ENCODE data around the gene IL3RA.

The IL3RA gene

DNA sequence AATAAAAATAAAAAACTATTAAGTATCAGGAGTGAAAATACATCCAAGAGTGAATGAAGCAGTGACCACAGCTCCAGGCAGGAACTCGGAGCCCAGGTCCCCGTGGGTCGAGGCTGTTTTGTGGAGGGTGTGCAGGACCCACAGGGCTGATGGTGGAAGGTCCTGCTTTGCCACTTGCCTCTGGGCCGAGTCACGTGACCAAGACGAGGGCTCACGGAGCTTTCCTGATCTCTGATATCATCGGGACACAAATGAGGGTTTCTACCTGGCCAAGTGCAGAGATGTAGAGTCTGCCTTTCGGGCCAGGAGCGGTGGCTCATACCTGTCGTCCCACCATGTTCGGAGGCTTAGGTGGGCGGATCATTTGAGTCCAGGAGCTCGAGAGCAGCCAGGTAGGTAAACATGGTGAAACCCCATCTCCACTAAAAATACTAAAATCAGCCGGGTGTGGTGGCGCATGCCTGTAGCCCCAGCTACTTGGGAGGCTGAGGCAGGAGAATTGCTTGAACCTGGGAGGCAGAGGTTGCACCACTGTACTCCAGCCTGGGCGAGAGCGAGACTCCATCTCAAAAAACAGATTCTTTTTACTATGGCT, 48.2 kb downstream of the IL3RA start:
- DNase-seq (ENCODE audit: low read depth): no peak

DNA sequence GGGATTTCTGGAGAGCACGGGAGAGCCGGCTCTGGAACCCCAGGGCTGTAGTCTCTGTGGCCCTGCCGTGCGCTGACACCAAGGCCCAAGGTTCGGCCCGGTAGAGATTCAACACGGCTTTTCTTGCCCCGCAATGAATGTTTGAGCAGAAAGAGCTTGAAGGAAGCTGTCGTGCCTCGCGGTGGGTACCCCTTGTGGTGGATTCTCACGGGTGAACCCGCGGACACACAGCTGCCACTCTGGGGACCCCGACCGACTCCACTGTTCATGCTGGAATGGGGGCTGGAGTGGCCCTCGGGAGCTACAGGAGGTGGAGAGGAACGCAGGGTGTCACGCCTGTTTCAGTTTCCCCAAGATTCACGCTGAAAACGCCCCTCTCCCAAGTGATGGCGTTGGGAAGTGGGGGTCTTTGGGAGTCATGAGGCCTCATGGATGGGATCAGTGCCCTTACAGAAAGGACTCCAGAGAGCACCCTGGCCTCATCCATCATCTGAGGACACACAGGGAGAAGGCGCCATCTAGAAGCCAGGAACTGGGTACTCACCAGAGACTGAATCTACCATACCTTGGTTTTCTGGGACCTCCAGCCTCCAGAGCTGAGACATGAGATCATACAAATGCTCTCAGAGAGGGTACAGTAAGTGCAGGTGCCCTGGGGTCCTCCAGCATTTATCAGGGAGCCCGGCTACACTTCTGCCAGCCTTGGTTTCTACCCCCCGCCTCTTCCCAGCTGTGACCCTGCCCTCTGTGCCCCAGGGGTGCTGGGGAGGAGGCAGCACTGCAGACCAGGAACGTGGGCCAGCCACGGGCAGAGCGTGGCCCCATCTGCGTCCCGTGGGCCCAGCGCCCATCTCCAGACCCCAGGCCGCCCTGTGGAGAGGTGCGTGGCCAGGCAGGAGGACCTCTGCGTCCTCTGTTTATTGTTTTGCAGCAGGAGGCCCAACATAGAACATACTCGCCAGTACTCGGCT, 49.0 kb downstream of the IL3RA start:
- DNase-seq (ENCODE audit: low read depth): no peak

DNA sequence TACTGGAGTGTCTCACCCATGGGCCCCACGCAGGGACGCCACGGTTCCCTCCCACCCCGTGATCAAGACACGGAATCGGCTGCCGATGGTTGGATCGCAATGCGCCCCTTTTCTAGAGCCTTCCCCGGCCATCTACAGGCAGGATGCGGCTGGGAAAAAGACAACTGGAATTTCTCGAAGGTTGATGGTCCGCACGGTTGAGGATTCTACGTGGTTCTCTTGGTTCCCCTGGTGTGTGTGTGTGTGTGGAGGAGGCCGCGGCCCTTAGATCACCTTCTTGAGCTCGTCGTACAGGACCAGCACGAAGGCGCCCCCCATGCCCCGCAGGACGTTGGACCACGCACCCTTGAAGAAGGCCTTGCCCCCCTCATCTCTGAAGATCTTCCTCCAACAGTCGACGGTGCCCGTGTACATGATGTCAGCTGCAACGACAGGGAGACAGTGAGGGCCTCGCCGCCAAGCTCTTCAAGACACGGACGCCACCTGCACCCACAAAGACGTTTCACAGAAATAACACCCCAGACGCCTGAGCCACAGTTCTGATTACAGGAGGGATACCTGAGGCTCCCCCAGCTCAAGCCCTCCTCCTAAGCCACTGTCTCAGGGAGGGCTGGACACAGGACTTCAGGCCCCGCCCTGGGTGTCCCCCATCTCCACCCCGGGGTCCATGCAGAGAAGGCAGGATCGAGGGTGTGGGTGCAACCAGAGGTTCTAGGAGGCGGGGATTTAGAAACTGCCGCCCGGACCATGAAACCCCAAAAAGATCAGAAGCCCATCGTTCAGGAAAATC, 49.9 kb downstream of the IL3RA start:
- no peak for DNase-seq (ENCODE audit: low read depth)

DNA sequence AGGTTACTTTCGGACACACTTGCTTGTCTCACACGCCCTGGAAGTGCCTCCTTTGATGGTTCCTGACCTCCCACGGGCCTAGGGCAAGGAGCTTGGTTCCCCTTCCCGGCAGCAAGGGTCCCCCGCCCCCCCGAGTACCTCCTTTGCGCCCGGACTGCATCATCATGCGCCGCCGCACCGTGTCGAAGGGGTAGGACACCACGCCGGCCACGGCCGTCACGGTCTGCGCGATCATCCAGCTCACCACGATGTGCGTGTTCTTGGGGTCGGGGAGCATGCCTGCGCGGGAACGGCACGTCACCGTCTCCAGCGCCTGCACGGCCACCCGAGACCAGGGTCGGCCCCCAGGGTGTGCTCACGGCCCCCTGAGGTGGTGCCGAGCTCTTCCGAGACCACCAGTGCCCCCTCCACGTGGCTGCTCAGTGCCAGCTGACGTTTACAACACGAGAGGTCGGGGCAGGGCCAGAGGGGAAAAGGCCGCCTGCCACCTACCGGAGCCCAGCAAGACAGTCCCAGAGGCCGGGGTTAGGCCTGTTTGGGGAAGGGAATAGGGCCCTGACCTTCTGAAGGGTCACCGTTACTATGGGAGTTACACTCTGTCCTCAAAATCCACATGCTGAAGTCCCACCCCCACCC, 50.7 kb downstream of the IL3RA start:
- no peak for DNase-seq (ENCODE audit: low read depth)

DNA sequence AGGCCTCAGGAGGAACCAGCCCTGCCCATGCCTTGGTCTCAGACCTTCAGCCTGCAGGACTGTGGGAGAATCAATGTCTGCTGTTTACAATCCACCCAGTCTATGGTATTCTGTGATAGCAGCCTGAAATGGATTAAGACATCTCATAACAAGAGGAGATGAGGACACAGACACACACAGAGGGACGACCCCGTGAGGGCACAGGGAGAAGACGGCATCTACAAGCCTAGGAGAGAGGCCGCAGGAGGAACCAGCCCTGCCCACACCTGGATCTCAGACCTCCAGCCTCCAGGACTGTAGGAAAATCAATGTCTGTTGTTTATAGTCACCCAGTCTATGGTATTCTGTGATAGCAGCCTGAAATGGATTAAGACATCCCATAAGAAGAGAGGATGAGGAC, 52.1 kb downstream of the IL3RA start:
- no peak for DNase-seq (ENCODE audit: low read depth)

DNA sequence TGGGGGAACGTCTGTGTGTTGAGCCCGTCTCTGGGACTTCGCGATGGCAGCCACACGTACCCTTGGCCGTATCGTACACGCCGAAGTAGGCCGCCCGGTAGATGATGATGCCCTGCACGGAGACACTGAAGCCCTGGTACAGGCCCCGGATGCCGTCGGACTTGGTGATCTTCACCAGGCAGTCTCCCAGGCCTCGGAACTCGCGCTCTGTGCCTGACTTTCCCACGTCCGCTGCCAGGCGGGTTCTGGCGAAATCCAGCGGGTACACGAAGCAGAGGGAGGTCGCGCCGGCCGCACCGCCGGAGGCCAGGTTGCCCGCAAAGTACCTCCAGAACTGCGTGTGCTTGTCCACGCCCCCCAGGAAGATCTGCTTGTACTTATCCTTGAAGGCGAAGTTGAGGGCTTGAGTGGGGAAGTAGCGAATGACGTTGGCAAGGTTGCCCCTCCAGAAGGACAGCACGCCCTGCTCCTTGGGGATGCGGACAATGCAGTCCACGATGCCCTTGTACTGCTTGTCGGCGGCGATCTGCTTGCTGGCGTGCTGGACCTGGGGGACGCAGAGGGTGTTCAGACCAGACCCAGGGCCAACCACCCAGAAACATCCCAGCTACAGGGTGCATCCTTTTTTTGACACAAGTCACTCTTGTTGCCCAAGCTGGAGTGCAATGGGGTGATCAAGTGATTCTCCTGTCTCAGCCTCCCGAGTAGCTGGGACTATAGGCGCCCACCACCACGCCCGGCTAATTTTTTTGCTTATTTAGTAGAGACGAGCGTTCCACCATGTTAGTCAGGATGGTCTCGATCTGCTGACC, 52.8 kb downstream of the IL3RA start:
- no peak for DNase-seq (ENCODE audit: low read depth)

DNA sequence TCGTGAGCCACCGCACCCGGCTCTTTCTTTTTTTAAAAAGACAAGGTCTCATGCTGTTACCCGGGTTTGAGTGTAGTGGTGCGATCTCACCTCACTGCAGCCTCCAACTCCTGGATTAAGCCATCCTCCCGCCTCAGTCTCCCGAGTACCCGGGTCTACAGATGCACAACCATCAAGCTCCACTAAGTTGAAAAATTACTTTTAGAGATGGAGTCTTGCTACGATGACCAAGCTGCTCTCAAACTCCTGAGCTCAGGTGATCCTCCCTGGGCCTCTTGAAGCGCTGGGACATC, 53.4 kb downstream of the IL3RA start:
- no peak for DNase-seq (ENCODE audit: low read depth)

DNA sequence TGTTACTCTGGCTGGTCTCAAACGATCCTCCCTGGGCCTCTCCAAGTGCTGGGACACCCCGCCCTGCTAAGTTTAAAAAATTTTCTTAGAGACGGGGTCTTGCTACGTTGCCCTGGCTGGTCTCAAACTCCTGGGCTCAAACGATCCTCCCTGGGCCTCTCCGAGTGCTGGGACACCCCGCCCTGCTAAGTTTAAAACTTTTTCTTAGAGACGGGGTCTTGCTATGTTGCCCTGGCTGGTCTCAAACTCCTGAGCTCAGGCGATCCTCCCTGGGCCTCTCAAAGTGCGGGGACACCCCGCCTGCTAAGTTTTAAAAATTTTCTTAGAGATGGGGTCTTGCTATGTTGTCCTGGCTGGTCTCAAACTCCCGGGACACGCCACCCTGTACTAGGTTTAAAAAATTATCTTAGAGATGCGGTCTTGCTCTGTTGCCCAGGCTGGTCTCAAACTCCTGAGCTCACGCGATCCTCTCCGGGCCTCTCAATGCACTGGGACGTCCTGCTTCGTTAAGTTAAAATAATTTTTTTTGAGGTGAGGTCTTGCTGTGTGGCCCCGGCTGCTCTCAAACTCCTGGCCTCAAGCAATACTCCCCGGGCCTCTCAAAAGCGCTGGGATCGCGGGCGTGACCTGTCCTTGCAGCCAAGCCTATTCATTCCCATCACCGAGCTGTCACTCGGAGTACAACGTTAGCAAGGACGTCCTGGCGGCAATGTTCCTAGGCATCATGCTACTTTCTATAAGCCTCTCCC, 54.2 kb downstream of the IL3RA start:
- DNase-seq (ENCODE audit: low read depth): no peak

DNA sequence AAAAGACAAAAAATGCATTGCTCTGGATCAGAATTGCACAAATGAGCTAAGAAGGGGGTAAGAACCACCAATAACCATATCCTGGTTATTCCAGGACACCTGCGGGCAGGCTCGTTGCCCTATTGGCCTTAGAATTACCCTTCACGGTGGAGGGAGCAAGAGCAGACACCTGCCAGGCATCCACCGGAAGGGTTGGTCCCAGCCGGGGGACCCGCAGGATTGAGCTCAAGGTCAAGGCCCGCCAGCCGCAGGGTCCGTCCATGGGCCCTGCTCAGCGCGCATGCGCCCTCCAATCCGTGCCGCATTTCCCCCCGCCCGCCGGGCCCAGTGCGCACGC, 54.8 kb downstream of the IL3RA start:
- peak; percentile 82 for DNase-seq (ENCODE audit: low read depth)

DNA sequence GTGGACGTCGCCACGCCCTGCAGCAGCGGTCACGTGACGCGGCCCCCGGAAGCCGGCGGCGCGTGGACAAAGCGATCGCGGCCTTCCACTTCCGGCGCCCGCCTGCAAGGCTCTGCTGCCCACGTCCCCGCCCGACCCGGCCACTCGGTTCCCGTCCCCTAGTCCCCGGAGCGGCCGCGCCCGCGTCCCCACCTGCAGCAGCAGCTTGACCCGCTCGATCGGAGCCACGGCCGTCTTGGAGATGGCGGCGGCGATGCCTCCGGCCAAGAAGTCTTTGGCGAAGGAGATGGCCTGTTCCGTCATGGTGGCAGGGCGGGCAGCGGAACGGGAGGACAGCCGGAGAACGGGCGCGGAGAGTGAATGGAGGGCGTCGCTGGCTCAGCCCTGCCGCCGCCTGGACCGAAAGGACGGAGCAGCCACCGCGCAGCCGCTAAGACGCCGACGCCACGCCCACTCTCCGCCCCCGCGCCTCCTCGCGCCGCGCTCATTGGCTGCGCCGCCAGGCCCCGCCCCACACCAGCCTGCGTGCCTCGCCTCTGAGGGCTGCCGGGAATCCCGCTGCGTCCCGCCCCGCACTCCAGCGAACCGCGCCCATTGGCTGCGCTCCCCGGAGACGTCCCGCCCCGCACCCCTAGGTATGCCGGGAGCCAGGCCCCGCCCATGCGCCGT, 55.3 kb downstream of the IL3RA start, which contains the start of gene SLC25A6:
Gene SLC25A6 (minus strand): TSS at position 407 of the 669 bp plus-strand sequence. CDS start 104 bp downstream, at position 303.
- peak; percentile 97 for DNase-seq (ENCODE audit: low read depth)

DNA sequence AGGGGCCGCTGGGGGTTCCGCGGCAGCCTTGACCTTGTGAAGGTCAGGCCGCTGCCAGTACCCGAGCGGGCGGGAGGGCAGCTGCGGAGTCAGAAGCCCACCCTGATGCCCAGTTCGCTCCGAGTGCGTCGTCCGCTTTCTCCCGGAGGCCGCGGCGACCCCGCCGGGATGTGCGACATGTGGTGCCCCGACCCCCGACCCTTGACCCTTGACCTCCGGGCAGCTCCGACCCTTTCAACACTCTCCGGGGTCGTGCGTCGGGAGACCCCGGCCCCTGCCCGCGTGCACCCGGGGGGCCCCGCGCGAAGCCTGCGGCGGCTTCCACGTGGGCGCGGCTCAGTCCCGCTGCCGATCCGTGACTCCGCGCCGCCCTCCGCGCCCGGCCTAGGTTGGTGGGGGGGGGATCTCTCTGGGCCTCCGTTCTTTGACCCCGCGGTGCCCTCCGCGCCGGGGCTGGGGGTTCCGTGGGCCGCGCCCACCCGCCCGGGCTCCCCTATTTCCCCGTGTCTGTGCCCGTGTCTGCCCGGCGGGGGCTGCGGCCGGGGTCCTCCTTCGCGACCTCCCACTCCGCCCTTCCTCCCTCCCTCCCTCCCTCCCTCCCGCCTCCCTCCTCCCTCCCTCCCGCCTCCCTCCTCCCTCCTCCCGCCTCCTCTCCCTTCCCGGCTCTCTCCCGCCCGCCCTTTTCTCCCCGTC, 55.9 kb downstream of the IL3RA start:
- no peak for DNase-seq (ENCODE audit: low read depth)

DNA sequence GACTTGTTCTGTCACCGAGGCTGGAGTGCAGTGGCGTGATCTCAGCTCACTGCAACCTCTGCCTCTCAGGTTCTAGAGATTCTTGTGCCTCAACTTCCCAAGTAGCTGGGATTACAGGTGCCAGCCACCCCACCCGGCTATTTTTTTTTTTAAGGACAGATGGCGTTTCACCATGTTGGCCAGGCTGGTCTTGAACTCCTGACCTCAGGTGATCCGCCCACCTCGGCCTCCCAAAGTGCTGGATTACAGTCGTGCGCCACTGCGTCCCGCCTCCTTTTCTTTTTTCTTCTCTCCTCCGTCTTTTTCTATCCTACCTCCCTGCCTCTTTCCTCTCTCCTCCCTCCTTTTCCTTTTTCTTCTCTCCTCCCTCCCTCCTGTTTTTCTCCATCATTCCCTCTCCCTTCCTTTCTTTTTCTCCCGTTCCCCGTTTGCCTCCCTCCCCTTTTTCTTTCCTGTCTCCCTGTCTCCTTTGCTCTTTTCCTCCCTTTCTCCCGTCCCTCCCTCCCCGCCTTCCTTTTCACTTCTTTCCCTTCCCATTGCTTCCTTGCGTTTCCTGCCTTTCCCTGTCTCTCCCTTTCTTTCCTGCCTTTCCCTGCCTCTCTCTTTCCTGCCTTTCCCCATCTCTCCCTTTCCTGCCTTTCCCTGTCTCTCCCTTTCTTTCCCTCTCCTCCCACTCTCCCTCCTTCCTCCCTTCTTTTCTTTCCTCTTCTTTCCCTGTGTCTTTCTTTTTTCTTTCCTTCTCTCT, 57.5 kb downstream of the IL3RA start:
- no peak for DNase-seq (ENCODE audit: low read depth)

DNA sequence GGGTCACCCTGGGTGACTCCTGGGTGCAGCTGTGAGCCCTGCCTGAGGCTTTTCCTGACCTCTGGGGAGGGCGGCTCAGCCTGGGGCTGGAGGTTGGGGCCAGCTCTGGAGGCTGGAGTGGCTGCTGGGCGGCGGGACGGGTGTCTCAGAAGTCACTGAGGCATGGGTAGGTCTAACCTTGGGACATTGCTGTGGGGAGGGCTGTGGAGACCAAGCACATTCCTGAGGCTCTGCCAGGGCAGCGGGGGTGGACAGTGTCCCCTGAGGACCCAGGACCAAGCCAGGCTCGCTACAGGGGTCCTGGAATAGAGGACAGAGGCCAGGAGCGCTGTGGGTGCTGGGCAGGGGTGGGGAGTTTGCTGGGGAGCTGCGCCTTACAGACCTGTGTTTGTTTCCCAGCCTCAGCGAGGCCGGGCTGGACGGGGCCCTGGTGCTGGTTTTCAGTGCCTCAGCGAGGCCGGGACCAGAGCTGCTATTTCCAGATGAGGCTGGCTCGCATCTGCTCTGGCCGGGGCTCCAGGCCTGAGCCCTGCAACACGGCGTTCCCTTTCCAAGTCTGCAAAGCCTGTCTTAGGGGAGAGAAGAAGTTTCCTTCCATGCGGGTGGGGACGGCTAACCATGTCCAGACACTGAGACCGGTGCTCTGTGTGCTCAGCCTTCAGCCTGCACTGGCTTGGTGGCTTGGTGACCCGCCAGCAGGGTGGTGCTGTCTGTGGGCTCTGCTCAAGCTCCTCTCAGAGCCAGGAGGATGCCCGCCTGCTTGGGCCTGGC, 58.3 kb downstream of the IL3RA start:
- DNase-seq (ENCODE audit: low read depth): no peak

DNA sequence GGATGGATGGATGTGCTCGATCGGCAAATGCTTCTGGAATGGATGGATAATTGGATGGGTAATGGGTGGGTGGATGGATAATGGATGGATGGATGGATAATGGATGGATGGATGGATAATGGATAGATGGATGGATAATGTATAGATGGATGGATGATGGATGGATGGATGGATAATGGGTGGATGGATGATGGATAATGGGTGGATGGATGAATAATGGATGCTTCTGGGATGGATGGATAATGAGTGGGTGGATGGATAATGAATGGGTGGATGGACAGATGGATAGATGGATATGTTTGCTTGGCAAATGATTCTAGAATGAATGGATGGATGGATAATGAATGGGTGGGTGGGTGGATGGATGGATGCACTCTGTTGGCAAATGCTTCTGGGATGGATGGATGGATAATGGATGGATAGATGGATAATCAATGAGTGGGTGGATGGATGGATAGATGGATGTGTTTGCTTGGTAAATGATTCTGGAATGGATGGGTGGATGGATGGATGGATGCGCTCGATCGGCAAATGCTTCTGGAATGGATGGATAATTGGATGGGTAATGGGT, 59.1 kb downstream of the IL3RA start:
- no peak for DNase-seq (ENCODE audit: low read depth)

DNA sequence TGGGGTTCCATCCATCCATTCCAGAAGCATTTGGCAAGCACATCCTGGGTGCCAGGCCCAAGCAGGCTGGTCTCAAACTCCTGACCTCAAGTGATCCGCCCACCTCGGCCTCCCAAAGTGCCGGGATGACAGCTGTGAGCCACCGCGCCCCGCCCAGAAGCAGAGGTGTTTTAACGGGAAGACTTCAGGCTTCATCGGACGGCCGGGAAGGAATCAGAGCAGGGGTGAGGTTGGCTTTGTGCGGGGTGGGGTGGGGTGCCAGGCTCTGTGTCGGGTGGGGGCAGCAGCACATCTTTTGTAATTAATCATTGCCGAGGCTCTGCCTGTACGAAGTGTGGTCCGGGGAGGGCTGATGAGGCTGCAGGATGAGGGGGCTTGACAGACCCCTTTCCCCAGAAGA, 60.4 kb downstream of the IL3RA start:
- DNase-seq (ENCODE audit: low read depth): no peak

DNA sequence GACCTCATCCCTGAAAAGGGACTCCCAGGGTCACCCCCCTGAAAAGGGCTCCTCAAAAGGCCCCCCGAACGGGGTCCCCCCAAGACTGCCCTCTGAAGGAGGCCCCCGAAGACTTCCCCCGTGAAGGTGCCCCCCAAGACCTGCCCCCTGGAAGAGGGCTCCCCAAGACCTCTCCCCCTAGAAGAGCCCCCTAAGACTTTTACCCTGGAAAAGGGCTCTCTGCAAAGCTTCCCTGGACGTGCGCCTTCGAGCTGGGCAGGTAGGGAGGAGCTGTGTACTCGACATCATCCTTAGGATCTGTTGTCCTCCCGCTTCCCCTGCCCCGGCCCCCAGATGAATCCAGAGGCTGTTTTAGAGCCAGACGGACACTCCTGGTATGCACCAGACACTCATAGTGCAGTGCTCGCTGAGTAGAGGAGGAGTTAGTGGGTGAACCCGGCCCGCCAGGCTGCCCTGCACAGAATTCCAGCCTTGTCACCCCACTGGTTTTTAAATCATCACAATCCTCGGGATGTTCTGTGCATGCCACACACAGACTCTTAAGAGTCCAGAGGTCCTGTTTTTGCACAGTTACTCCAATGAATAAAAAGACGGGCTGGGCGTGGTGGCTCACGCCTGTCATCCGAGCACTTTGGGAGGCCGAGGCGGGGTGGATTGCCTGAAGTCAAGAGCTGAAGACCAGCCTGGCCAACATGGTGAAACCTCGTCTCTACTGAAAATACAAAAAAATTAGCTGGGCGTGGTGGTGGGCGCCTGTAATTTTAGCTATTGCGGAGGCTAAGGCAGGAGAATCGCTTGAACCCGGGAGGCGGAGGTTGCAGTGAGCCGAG, 61.1 kb downstream of the IL3RA start:
- no peak for DNase-seq (ENCODE audit: low read depth)
